Measurements from ENCODE around the gene SCYL3. TPM values are rescaled to one million over a fixed set of nuclear protein-coding genes. Genes with fewer than 3 reads are reported as not detected.

The SCYL3 gene
- polyA plus RNA-seq, 1 of the 3 experiments (the other 2 are of a cell fraction): 5.9 TPM

- ChIA-PET CTCF (interaction anchor here (0.6 to 2.4 kb wide), 30 partner anchors 10 to 1000 kb away, joined by 3 to 16 read pairs (median 3); partner anchors contain the start of gene KIFAP3), POLR2A (no interaction called here)
- 3% methylated on average over 1 of the region's 1 CpG for WGBS (ENCODE audit: low lambda C conversion rate)
- TF ChIP-seq TAF1 (IDR thresholded peaks at IDR 0.05; ENCODE audit: borderline replicate concordance, low read depth, low read length) (no peak), GATA2 (CRISPR knock-in tag; IDR thresholded peaks at IDR 0.05) (no peak), MXI1 (IDR thresholded peaks at IDR 0.05; ENCODE audit: low read depth, low read length) (no peak), PBX3 (IDR thresholded peaks at IDR 0.05) (no peak), POLR2AphosphoS5 (IDR thresholded peaks at IDR 0.05; ENCODE audit: low read depth, low read length) (no peak), RFX5 (IDR thresholded peaks at IDR 0.05; ENCODE audit: low read length) (no peak), RAD21 (IDR thresholded peaks at IDR 0.05; ENCODE audit: low read length) (no peak), RCOR1 (IDR thresholded peaks at IDR 0.05; ENCODE audit: low read length) (no peak), CTCF (IDR thresholded peaks at IDR 0.05) (no peak)
- TF ChIP-seq, protein P1, sequence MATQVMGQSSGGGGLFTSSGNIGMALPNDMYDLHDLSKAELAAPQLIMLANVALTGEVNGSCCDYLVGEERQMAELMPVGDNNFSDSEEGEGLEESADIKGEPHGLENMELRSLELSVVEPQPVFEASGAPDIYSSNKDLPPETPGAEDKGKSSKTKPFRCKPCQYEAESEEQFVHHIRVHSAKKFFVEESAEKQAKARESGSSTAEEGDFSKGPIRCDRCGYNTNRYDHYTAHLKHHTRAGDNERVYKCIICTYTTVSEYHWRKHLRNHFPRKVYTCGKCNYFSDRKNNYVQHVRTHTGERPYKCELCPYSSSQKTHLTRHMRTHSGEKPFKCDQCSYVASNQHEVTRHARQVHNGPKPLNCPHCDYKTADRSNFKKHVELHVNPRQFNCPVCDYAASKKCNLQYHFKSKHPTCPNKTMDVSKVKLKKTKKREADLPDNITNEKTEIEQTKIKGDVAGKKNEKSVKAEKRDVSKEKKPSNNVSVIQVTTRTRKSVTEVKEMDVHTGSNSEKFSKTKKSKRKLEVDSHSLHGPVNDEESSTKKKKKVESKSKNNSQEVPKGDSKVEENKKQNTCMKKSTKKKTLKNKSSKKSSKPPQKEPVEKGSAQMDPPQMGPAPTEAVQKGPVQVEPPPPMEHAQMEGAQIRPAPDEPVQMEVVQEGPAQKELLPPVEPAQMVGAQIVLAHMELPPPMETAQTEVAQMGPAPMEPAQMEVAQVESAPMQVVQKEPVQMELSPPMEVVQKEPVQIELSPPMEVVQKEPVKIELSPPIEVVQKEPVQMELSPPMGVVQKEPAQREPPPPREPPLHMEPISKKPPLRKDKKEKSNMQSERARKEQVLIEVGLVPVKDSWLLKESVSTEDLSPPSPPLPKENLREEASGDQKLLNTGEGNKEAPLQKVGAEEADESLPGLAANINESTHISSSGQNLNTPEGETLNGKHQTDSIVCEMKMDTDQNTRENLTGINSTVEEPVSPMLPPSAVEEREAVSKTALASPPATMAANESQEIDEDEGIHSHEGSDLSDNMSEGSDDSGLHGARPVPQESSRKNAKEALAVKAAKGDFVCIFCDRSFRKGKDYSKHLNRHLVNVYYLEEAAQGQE (IDR thresholded peaks at IDR 0.05; ENCODE audit: low read depth, low read length): no peak
- TF ChIP-seq, protein P2, sequence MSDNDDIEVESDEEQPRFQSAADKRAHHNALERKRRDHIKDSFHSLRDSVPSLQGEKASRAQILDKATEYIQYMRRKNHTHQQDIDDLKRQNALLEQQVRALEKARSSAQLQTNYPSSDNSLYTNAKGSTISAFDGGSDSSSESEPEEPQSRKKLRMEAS (IDR thresholded peaks at IDR 0.05; ENCODE audit: low read depth): no peak
- Histone ChIP-seq H3K79me2 (ENCODE audit: insufficient read depth) (no peaks in the 10 kb centered on the region), H2AFZ (ENCODE audit: low read depth) (no peak overlapping the region), H3K27ac (ENCODE audit: low read depth in 2 of 2, low read length in 1 of 2) (no peak overlapping the region), H3K27me3 (ENCODE audit: insufficient read depth) (no peaks in the 10 kb centered on the region), H3K4me2 (no peak overlapping the region), H4K20me1 (ENCODE audit: insufficient read depth) (no peaks in the 10 kb centered on the region), H3K36me3 (replicated peaks in 1 of 2; ENCODE audit: control insufficient read depth in 1 of 2, insufficient read depth in 2 of 2, low read length in 1 of 2) (no peaks in the 10 kb centered on the region), H3K9me3 (no peaks in the 10 kb centered on the region), H3F3A (replicated peaks; ENCODE audit: insufficient read depth) (peaks cover 26% of the 10 kb centered on the region), H3K4me1 (ENCODE audit: control insufficient read depth in 1 of 2, insufficient read depth in 2 of 2, low read depth in 1 of 2, low read length in 1 of 2) (peaks cover 5 to 13% of the 10 kb centered on the region in 2 experiments; a peak in 2 of 4 replicates), H3K9me2 (no peaks in the 10 kb centered on the region), H3K4me3 (ENCODE audit: low read depth in 2 of 2, low read length in 1 of 2) (no peak overlapping the region), H3K9ac (no peak overlapping the region)
- DNase-seq: no peak
Observed at GRCh38 chr1:169929210-169929526, 35.5 kb upstream of the SCYL3 start.

Data from SK-N-SH (cell line).